Stimulated activated CD8-positive, alpha-beta memory T cell treated with anti-CD3 and anti-CD28 coated beads, Interleukin-15, amount 100 ng/mL, for 24 hours (primary cell): ENCODE measurements around the gene PPIF.

Experiments
- DNase-seq: peaks from one replicate; pipeline ENCODE4 v3.0.0-alpha.2; 2020; ENCODE audit warnings: low read depth

The PPIF gene

GRCh38 chr10:79375321-79376077 is 28.2 kb downstream of the PPIF start:
- DNase-seq: no peak

- no peak for DNase-seq
Measured at GRCh38 chr10:79376078-79376628, 28.9 kb downstream of the PPIF start.

- DNase-seq: no peak
Measured at GRCh38 chr10:79376751-79377556, 29.7 kb downstream of the PPIF start.

GRCh38 chr10:79377557-79378382 is 30.5 kb downstream of the PPIF start:
- DNase-seq: no peak

- no peak for DNase-seq
Measured at GRCh38 chr10:79378383-79378646, 31.0 kb downstream of the PPIF start.

GRCh38 chr10:79378647-79379511 is 31.6 kb downstream of the PPIF start:
- no peak for DNase-seq

GRCh38 chr10:79379512-79380124 is 32.3 kb downstream of the PPIF start:
- no peak for DNase-seq

GRCh38 chr10:79380125-79380945 is 33.1 kb downstream of the PPIF start:
- no peak for DNase-seq

GRCh38 chr10:79380946-79381721 is 33.9 kb downstream of the PPIF start:
- no peak for DNase-seq

GRCh38 chr10:79381804-79382221 is 34.5 kb downstream of the PPIF start:
- DNase-seq: no peak

GRCh38 chr10:79382491-79382941 is 35.2 kb downstream of the PPIF start:
- no peak for DNase-seq

- no peak for DNase-seq
Measured at GRCh38 chr10:79383974-79384606, 36.8 kb downstream of the PPIF start.

GRCh38 chr10:79384773-79385391 is 37.6 kb downstream of the PPIF start:
- DNase-seq: no peak

GRCh38 chr10:79385392-79385795 is 38.1 kb downstream of the PPIF start:
- no peak for DNase-seq

- DNase-seq: no peak
Measured at GRCh38 chr10:79385804-79386531, 38.7 kb downstream of the PPIF start.

GRCh38 chr10:79386637-79387465 is 39.6 kb downstream of the PPIF start:
- no peak for DNase-seq
